Skeletal muscle satellite cell (primary cell): ENCODE measurements around the gene ADAMTS14.

ENCODE experiments used
- H3K27me3 ChIP-seq: 2 replicates; pipeline ENCODE4 v1.7.0; 2013; ENCODE audit warnings: low read length; ENCODE audit not compliant: control insufficient read depth, insufficient read depth
- H3K36me3 ChIP-seq: 2 replicates; pipeline ENCODE4 v1.7.0; 2013; ENCODE audit warnings: mild to moderate bottlenecking, control low read depth, low read length; ENCODE audit not compliant: insufficient read depth
- H3K4me1 ChIP-seq: 2 replicates; pipeline ENCODE4 v1.7.0; 2013; ENCODE audit warnings: low read length; ENCODE audit not compliant: control insufficient read depth, insufficient read depth
- H3K4me2 ChIP-seq: 2 replicates; pipeline ENCODE4 v1.7.0; 2013; ENCODE audit warnings: mild to moderate bottlenecking, low read length
- H3K4me3 ChIP-seq: 2 replicates; pipeline ENCODE4 v1.7.0; 2013; ENCODE audit warnings: low read length
- H3K9ac ChIP-seq: 2 replicates; pipeline ENCODE4 v1.7.0; 2013; ENCODE audit warnings: mild to moderate bottlenecking, low read depth, low read length, moderate library complexity
- H3K9me3 ChIP-seq: replicated peaks from 2 replicates; pipeline ENCODE4 v1.7.0; 2013; ENCODE audit warnings: mild to moderate bottlenecking, control low read depth, low read length

The ADAMTS14 gene

GRCh38 chr10:70689661-70690060 lies 17.4 kb downstream of the ADAMTS14 start:
- H3K9me3 ChIP-seq: no peaks in the 10 kb centered on the region
- no peak overlapping the region for H3K4me3 ChIP-seq
- no peak overlapping the region for H3K9ac ChIP-seq
- no peaks in the 10 kb centered on the region for H3K4me1 ChIP-seq
- H3K27me3 ChIP-seq: no peaks in the 10 kb centered on the region
- H3K4me2 ChIP-seq: no peak overlapping the region
- H3K36me3 ChIP-seq: no peaks in the 10 kb centered on the region

- Histone ChIP-seq H3K36me3 (no peaks in the 10 kb centered on the region), H3K9ac (no peak overlapping the region), H3K27me3 (no peaks in the 10 kb centered on the region)
These were observed 18.3 kb downstream of the ADAMTS14 start for GRCh38 chr10:70690589-70690988.

GRCh38 chr10:70691611-70692010 lies 19.3 kb downstream of the ADAMTS14 start:
- Histone ChIP-seq H3K4me2 (no peak overlapping the region), H3K4me3 (no peak overlapping the region), H3K4me1 (no peaks in the 10 kb centered on the region), H3K27me3 (no peaks in the 10 kb centered on the region), H3K36me3 (no peaks in the 10 kb centered on the region), H3K9ac (no peak overlapping the region), H3K9me3 (no peaks in the 10 kb centered on the region)

More at GRCh38 chr10:70690589-70690988, 18.3 kb downstream of the ADAMTS14 start:
- Histone ChIP-seq H3K4me1 (no peaks in the 10 kb centered on the region), H3K4me3 (no peak overlapping the region), H3K4me2 (no peak overlapping the region), H3K9me3 (no peaks in the 10 kb centered on the region)

GRCh38 chr10:70692043-70692603 lies 19.8 kb downstream of the ADAMTS14 start:
- Histone ChIP-seq H3K27me3 (no peaks in the 10 kb centered on the region), H3K4me2 (no peak overlapping the region), H3K4me1 (no peaks in the 10 kb centered on the region), H3K36me3 (no peaks in the 10 kb centered on the region), H3K4me3 (no peak overlapping the region), H3K9ac (no peak overlapping the region), H3K9me3 (no peaks in the 10 kb centered on the region)

- H3K9me3 ChIP-seq: no peaks in the 10 kb centered on the region
- no peaks in the 10 kb centered on the region for H3K27me3 ChIP-seq
- no peaks in the 10 kb centered on the region for H3K4me1 ChIP-seq
- no peaks in the 10 kb centered on the region for H3K36me3 ChIP-seq
- no peak overlapping the region for H3K4me2 ChIP-seq
- no peak overlapping the region for H3K4me3 ChIP-seq
- no peak overlapping the region for H3K9ac ChIP-seq
These were observed 21.5 kb downstream of the ADAMTS14 start for GRCh38 chr10:70693619-70694335.

DNA sequence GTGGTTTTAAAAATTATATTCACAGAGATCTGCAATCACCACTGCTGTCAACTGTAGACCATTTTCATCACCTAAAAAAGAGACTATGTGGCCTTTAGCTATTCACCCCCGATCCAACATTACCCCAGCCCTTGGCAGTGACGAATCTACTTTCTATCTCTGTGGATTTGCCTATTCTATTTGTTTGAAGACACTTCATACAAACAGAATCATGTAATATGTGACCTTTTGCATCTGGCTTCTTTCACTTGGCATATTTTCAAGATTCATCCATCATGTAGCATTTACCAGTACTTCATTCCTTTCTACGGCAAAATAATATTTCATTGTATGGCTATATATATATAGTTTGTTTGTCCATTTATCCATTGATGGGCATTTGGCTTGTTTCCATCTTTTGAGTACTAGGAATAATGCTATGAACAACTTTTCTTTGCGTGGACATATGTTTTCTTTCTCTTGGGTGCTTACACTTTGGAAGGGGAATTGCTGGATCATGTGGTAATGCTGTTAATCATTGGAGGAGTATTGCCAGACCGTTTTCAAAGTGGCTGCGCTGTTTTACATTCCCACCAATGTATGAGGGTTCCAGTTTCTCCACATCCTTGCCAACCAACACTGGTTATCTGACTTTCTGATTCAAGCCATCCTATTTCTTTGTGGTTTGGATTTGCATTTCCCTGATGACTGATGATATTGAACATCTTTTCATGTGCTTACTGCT lies 22.3 kb downstream of the ADAMTS14 start:
- no peaks in the 10 kb centered on the region for H3K4me1 ChIP-seq
- H3K36me3 ChIP-seq: no peaks in the 10 kb centered on the region
- H3K9ac ChIP-seq: no peak overlapping the region
- H3K4me3 ChIP-seq: no peak overlapping the region
- no peaks in the 10 kb centered on the region for H3K27me3 ChIP-seq
- no peak overlapping the region for H3K4me2 ChIP-seq
- no peaks in the 10 kb centered on the region for H3K9me3 ChIP-seq

- Histone ChIP-seq H3K27me3 (no peaks in the 10 kb centered on the region), H3K9me3 (no peaks in the 10 kb centered on the region), H3K4me3 (no peak overlapping the region), H3K36me3 (no peaks in the 10 kb centered on the region), H3K9ac (no peak overlapping the region), H3K4me2 (no peak overlapping the region), H3K4me1 (no peaks in the 10 kb centered on the region)
These were observed 23.1 kb downstream of the ADAMTS14 start for GRCh38 chr10:70695241-70696030.

DNA sequence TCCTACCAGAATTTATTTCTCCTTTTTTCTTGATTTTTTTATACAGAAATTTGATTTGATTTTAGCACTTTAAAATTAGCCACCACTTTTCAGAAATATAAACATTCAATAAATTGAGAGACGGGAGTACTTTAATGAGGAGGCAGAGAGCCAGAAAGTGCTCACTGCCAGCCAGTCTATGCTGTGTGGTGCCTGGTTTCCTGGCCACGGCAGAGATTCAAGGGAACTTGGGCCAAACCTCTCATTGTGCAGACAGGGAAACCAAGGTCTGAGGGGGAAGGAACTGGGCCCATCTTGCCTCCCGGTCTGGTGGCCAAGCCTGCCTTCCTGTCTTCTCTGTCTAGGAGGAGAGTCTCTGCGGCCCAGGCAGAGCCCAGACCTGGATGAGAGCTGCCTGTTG lies 25.9 kb downstream of the ADAMTS14 start:
- H3K9ac ChIP-seq: no peak overlapping the region
- H3K4me3 ChIP-seq: no peak overlapping the region
- no peaks in the 10 kb centered on the region for H3K9me3 ChIP-seq

GRCh38 chr10:70699063-70699658 lies 26.9 kb downstream of the ADAMTS14 start:
- Histone ChIP-seq H3K9ac (no peak overlapping the region), H3K9me3 (no peaks in the 10 kb centered on the region), H3K27me3 (no peaks in the 10 kb centered on the region), H3K36me3 (no peaks in the 10 kb centered on the region), H3K4me1 (no peaks in the 10 kb centered on the region), H3K4me2 (no peak overlapping the region), H3K4me3 (no peak overlapping the region)

More for the DNA sequence above, 25.9 kb downstream of the ADAMTS14 start:
- no peaks in the 10 kb centered on the region for H3K27me3 ChIP-seq
- H3K4me2 ChIP-seq: no peak overlapping the region
- no peaks in the 10 kb centered on the region for H3K4me1 ChIP-seq
- no peaks in the 10 kb centered on the region for H3K36me3 ChIP-seq

DNA sequence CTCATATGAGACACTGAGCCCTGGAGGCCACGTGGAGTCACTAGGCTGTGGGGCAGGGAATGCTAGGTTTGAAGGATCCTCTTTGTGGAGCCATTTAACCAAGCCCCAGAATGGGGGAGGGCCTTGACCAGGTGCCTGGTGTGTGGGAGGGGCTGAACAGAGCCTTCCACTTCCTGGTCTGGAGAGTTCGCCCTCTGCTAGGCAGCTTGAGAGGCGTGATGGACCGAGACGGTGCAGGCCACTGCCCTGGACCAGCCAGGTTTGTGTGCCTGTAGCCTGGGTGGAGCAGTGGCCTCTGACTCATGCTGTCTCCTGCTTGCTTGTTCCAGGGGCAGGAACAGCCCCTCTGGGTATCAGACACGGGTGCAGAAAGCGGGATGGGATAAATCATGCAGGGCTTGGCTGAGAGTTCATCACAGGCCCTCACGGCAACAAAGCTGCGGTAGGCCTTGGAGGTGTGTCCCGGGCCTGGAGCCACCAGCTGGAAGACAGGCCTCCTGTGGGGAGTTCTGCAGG lies 27.4 kb downstream of the ADAMTS14 start:
- Histone ChIP-seq H3K9ac (no peak overlapping the region), H3K4me3 (no peak overlapping the region), H3K27me3 (no peaks in the 10 kb centered on the region), H3K4me1 (no peaks in the 10 kb centered on the region), H3K9me3 (no peaks in the 10 kb centered on the region), H3K36me3 (no peaks in the 10 kb centered on the region), H3K4me2 (no peak overlapping the region)
